HUDEP-2 (cell line): ENCODE data around the gene HDDC2.

Experiments
- DNase-seq, 76 experiments: peaks; one replicate each; lab custom pipeline; 2025; ENCODE audit not compliant: unreplicated experiment in 76 of 76; lab: John Stamatoyannopoulos, UW

HDDC2 gene, protein sequence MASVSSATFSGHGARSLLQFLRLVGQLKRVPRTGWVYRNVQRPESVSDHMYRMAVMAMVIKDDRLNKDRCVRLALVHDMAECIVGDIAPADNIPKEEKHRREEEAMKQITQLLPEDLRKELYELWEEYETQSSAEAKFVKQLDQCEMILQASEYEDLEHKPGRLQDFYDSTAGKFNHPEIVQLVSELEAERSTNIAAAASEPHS

DNA sequence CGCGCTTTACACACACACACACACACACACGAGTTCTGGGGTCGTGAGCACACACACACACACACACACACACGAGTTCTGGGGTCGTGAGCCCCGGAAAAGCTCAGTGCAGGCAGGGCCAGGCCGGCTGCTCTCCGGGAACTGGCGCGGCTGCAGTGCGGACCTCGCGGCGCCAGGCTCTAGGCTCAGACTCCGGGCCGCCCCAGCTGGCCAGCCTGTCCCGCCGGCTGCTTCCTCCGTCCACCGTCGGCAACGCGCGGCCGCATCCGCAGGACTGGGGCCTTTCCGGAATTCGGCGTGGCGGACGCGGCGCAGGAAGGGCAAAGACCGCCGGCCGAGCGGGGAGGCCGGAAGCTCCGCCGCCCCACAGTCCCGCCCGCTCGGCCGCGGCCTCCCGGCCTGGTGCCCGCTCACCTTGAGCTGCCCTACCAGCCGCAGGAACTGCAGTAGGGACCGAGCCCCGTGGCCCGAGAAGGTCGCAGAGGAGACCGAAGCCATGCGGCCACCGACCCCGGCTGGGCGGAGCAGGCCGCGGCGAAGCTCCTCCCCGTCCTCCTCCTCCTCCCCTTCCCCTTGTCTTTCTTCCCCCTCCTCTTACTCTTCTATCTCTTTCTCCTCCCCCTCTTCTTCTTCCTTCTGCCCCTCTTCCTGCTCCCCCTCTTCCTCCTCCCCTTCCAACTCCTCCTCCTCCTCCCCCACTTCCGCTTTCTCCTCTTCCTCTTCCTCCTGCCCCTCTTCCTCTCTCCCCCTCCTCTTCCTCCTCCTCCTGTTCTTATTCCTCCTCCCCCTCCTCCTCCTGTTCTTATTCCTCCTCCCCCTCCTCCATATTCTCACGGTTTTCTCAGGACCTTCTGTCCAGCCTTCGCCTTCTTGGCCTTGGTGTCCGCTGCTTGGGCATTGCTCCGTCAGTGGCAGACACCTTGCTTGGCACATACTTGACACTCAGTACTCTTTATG lies at the start of gene HDDC2:
TSS of gene HDDC2 (minus strand) at position 533 of the 957 bp plus-strand sequence. CDS start at position 498, 35 bp downstream.
- DNase-seq, result peak in 62 of 76 experiments; percentile 11 to 74 (median 52)

DNA sequence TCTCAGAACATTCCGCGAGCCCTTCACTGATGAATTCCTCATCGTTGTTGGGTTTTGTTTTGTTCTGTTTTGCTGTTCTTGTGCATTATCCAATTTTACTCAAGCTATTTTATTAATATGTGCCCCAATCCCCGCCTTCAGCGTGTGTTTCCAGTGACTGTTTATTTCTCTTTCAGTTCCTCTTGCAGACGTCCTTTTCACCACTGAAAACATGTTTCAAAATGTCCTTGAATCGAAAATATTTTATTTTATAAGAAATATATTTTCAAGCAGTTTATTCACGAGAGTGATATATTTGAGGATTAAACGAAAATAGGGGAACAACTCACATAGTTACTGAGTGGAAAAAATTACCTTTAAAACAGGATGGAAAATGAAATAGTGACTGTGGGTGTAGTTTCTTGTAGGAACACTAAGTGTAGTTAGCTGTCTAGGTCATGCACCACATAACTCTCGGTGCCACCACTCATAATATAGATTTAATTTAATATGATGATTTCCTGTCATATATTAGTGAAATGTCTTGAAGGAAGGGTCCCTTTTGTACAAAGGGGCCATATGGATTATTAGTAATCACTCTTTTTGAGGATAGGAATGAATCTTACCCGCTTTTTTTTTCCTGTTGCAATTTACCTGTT lies 45.3 kb upstream of the HDDC2 start:
- no peak for DNase-seq

DNA sequence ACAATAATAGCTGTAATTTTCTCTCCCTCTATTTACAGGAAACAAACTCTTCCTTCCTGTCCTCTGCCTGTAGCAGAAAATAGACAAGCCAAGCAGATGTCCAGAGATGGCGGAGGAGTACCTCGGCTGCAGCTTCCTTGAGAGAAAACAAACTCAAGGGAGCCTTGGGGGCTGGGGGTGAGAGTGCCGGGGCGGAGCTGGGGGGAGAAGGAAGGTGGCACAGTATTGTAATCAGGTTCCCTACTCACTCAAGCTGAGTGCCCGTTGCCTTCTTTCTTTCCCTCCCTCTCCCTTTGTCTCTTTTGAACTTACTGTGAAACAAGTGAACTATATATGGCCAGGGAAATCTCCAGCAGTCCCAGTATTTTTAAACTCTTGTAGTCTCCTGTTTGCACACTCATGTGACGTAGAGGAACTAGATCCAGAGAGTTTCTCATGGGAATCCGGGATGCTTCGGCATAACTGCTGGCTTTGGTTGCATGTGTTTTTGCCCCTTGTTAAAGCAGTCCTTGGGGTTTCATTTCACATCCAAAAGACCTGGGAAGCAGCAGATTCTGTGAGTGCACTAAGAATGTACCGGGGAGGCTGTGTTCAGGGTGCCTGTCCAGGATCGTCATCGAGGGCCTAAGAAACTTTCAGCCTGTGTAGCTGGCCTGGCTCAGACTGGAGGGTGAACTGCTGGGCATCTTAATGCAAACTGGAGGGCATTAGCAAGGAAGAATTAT lies 44.6 kb upstream of the HDDC2 start:
- DNase-seq, result no peak

DNA sequence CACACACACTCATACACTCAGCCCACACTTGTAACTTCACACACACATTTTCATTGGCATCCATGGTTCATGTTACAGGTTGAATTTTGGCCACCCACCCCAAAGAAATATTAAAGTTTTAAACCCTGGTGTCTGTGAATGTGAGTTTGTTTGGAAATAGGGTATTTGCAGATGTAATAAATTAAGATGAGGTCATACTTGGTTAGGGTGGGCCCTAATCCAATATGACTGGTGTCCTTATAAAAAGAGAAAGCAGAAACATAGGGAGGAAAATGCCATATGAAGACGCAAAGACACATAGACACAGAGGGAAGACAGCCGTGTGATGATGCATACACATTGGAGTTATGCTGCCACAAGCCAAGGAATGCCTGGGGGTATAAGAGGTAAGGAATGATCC lies 39.7 kb upstream of the HDDC2 start:
- no peak for DNase-seq

DNA sequence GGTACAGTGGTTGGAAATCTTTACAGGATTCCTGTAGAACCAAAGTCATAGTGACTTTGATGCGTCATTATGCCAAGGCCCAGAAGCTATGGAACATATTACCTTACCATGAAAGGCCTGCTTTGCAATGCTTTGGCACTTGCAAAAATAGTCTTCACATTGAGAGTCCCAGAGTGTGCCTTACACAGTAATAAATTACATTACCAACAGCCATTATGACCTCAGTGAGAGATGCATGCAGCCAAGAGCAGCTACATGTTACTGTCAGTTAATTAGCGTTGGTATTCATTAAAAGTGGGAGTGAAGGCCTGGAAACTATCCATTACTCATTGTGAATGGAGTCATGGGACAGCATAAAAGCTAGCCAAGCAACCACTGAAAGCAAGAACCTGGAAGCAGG lies 39.2 kb upstream of the HDDC2 start:
- no peak for DNase-seq

DNA sequence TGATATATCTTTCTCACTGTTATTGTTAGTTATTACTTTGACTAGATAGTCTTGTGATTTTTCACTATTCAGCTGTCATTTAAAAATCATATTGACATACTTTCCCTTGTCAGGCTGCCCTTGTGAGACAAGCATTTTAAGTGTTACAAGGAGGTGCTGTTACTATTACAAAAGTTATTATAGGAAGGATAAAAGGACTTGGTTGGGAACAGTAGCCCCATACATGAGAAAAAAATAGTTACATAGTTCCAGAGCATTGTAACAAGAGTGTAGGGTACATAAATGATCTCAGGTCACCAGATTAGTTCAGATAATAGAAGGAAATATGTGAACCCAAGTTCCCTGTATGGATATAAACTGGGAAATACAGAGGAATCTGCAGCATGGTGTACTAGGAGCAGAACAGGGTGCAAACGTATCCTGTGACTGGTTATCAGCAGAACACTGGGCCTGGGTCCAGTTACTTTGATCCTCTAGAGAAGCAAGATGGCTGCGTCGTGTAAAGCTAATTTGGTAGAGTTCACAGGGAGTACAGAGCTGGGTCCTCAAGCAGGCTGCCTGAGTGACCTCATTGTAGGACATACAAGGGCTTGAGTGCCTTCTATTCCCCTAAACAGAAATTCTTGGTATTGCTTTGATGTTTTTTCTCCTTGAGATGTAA lies 38.5 kb upstream of the HDDC2 start:
- DNase-seq, result no peak

DNA sequence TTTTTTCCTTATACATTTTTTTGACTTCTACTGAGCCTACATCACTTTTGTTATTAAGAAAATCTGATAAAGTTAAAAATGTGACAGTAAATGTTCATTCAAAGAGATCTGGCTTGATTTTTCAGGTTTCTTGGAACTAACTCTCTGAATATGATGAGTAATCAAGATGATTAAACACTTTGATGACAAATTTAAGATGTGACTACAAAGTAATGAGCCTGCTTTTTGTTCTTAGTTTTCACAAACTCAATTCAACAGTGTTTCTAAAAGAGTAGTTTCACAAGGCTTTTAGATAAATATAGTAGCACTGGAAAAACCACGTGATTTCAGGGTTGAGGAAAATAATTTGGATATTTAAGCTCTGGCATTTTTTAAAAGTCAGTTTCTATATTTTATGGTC lies 37.9 kb upstream of the HDDC2 start:
- no peak for DNase-seq

DNA sequence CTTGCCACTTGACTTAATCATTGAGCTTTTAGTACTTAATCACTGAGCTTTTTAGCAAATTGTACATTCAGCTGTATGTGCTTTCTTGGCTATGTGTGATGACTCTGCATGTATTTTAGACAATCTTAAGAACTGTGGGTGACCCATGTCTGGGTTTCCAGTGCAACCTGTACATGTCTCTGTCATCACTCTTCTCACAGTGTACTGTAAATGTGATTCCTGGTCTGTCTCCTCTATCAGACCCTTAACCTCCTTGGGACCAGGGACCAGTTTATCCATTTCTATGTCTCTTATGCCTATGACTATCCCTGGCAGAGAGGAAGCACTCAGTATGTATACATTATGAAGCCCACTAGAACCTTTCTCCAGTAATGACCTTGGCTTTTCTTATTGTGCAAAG lies 36.6 kb upstream of the HDDC2 start:
- DNase-seq, result no peak

DNA sequence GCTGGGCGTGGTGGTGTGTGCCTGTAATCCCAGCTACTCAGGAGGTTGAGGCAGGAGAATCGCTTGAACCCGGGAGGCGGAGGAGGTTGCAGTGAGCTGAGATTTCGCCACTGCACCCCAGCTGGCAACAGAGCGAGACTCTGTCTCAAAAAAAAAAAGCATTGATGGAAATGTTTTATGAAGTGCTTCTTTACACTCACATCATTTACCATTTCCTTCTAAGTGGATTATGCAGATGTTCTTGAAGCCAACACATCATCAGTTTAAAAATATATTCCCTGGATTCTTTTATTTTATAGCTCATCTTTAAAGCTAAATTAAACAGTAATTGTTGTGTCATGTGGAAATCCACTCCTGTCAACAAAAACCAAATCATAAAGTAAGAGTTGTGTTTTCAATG lies 35.9 kb upstream of the HDDC2 start:
- DNase-seq, result no peak

DNA sequence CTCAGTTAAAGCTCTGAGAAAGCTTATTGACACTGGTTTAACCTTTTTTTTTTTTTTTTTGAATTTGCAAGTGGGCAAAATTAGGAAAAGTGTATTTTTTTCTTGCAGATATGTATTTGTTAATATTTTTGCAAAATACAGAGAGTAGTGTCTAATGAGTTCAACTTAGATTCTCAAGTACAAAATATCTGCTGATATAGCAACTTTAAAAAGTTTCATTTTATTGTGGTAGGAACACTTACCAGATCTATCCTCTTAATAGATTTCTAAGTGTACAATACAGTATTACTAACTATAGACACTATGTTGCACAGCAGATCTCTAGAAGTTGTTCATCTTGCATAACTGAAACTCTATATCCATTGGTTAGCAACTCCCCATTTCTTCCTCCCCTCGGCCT lies 30.9 kb upstream of the HDDC2 start:
- DNase-seq, result no peak

DNA sequence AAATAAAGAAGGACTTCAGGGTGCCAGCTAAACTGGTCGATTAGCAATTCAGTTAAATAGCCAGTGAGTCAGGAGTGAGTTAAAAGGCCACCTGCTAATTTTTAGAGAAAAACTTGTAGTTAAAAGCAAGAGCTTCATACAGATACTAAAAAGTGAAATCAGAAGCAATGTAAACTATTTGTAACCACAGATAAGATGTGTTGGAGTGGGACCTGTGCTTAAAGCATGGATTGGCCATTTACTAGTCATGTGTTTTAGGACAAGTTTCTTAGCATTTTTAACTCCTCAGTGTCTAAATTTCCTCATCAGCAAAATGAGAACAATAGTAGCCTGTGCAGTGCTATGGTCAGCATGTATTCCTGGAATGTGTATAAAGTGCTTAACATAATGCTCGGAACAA lies 23.8 kb upstream of the HDDC2 start:
- DNase-seq, result no peak

DNA sequence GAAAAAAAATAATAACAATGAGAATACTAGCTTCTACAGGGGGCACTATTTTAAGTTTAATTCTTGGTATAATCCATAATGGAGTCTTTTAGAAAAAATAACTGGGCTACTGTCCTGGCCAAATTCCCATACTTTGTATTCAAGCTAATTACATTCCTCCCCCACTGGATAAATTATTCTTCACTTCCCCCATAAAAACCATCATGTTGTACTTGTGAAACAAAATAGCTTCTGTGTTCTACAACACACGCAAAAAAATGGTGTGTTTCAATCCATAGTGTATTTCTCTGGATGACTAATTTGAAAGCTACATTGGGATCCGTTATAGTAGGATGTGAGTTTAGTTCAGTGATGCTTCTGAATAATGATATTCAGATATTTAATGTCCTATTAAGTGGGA lies 21.6 kb upstream of the HDDC2 start:
- DNase-seq, result no peak

DNA sequence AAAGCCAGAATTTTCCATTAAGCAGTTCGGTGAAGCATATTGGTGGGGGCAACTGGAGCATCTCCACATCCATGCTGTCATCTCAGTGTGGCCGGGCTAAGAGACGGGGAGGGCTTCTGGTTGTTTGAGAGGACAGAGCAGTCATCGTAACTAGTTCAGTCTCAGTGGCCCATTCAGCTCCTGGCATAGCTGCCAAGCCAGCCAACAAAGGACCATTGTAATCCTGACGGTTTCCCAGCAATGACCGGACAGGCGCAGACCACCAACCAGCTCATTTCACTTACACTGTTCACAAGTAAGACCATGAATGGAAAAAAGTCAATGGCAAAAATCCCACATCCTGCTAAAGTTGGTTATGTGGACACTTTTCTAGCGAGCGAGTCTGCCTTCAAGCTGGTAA lies 14.9 kb upstream of the HDDC2 start:
- DNase-seq, result no peak

DNA sequence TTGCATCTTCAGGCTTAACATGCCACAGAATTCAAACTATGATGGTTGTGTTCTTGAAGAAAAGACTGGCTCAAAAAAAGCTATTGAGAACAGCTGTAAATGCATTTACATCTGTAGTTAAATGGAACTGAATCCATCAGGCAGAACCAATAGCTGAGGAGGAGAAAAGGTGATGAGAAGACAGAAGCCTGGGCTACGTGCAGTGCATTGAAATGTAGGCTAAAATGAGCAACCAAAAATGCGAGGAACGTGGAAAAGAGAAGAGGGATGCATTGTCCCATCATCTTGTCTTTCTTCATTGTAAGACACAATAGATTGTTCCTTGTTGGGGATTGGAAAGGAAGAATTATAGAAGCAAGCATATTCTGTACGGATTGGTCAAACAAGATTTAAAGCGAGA lies 13.8 kb upstream of the HDDC2 start:
- DNase-seq, result no peak

DNA sequence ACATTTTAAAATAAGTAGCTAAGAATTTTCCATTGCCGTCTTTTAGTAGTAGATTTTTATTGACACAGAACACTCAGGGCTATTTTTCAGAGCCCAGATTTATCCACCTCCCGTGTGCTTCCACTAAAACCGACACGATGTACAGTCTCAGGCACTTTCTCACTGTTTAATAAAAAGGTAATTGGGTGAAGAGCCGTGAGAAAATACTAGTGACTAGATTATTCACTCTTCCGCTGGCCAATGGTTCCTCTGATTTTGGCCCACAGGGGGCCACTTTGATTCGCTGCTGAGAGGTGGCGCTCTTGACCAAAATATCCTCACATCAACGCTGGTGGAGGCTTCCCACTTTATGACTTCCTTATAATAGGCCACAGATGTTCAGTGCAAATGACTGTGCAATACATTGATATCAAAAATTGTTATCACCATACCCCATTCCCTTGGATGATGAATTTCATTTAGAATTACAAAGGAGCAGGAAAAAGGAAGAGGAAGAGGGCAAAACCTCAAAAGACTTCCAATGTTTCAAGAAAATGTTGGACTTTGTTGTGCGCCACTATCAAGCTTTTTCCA lies 12.3 kb upstream of the HDDC2 start:
- DNase-seq, result peak in 43 of 76 experiments; percentile 15 to 69 (median 35)

DNA sequence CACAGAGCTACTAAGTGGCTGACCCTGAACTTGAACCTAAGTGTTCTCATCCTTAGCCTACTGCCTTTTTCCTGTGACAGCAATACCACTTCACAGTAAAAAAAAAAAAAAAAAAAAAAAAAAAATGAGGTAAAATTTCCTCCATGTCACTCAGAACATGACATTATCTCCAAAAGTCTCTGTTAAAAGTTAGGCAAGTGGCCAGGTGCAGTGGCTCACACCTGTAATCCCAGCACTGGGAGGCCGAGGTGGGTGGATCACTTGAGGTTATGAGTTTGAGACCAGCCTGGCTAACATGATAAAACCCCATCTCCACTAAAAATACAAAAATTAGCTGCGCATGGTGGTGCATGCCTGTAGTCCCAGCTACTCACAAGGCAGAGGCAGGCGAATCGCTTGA lies 11.2 kb upstream of the HDDC2 start:
- no peak for DNase-seq

DNA sequence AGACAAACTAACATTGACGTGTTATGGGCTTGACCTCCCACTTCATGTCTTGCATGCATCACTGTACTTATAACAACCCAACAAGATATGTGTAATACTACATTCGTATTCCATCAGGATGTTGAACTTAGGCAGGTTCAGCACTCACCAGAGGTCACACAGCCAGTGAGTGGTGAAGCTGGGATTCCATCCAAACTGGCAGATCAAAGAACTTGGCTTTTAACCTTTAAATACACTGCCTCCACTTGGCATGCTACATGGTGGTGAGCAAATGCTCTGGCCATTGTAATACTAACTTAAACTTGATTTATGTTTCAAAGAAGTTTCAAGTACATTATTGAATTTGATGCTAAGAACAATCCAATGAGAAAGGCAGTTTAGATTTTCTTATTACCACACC lies 10.7 kb upstream of the HDDC2 start:
- DNase-seq, result no peak

DNA sequence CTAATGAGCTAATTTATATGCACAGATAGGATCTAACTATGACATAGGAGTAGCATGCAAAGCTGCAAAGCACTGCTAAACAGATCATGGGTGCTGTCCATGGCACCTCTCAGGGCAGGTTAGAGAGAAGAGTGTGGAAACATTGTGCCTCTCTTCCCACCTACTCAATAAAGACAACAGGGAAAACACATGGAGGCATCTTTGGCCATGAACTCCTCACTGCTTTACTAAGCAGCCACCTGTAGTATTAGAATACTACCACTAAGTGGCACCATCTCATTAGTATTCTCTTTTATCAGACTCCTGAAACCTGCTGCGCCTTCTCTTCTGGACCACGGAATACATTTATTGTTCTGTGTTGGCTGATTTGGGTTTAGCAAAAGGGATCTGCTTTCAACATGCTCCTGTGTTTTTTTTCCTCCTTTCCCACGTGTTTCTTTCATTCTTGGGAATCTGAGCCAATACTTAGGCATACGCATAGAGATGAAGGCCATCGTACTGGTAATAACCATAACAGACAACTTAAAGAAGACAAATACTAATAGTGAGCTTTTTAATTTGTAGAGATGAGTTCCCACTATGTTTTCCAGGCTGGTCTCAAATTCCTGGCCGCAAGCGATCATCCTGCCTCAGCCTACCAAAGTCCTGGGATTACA lies 9.4 kb upstream of the HDDC2 start:
- DNase-seq, result peak in 28 of 76 experiments; percentile 8 to 67 (median 40)

DNA sequence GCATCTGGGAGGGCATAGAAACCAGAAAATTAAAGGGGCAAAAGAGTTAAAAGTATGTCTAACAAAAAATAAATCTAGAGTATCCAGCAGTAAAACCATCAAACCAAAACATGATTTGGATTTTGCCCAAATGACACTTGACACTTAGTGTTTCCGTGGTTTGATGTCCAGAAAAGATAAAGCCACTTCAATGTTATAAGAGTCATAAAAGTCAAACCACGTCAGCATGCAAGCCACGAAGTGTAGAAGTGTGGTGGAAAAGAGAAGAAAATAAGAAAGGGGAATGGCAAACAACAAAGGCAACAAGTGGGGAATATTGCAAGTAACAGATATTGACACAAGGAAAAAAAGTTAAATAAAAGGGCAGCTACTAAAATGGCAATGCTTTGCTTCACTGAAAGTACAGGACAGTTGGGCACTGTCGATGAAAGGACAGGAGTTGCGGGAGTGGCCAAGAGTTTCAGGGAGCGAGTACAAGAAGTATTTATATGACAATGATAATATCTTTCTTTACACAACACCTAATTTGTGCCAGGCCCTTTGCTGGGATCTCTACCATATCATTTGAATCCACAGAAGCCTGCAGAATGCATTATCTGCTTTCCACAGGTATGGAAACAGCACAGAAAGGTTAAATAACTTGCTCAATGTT lies 6.3 kb upstream of the HDDC2 start:
- DNase-seq, result peak in 7 of 76 experiments; percentile 20 to 36 (median 24)
